Natural killer cell treated with Interleukin-12 subunit alpha and Interleukin-12 subunit beta and Interleukin-15 and Interleukin-18, amount 100 ng/mL, for 72 hours (primary cell): Measurements from ENCODE around the gene CHSY3. TPM values are rescaled to one million over a fixed set of nuclear protein-coding genes. Genes with fewer than 3 reads are reported as not detected.
A peak's percentile ranks its signal among the peaks of the same experiment; 100 is the strongest.

Experiments used
- ATAC-seq, 2 donors: fragments of 150-1000 bp; cut with Tn5 transposase in 1 of 2; sonication (Bioruptor Pico), chemical (Tn5 transposase) in 1 of 2; 2 replicates each; pipeline ENCODE4 v1.10.0; 2021
- DNase-seq: peaks from one replicate; pipeline ENCODE4 v3.0.0; 2022; ENCODE audit warnings: low spot score
- H3K27ac Mint-ChIP-seq, 2 donors: 1 replicate in 1 of 2; 2 replicates in 1 of 2; pipeline ENCODE4 v1.8.0; 2022; ENCODE audit warnings: mixed read lengths in 2 of 2, mild to moderate bottlenecking in 1 of 2, moderate library complexity in 1 of 2
- H3K27me3 Mint-ChIP-seq, 2 donors: 1 replicate in 1 of 2; 2 replicates in 1 of 2; pipeline ENCODE4 v1.8.0; 2022; ENCODE audit warnings: mixed read lengths in 2 of 2
- H3K36me3 Mint-ChIP-seq: one replicate; pipeline ENCODE4 v1.8.0; 2022; ENCODE audit warnings: mixed read lengths
- H3K4me1 Mint-ChIP-seq, 2 donors: 1 replicate in 1 of 2; 2 replicates in 1 of 2; pipeline ENCODE4 v1.8.0; 2022; ENCODE audit warnings: low read depth in 2 of 2, mixed read lengths in 2 of 2, mild to moderate bottlenecking in 1 of 2
- H3K4me3 Mint-ChIP-seq: one replicate; pipeline ENCODE4 v1.8.0; 2022; ENCODE audit warnings: mixed read lengths
- H3K9me3 Mint-ChIP-seq: 2 replicates; pipeline ENCODE4 v1.8.0; 2022; ENCODE audit warnings: mixed read lengths
- total RNA-seq, 2 donors: library from RNA; stranded (reverse); gene quantifications; one replicate each; pipeline ENCODE4 v1.2.3, GENCODE V29; 2022

CHSY3 gene
- total RNA-seq, 2 donors from 2014 or later, result 0.19 to 2.3 TPM

GRCh38 chr5:130138406-130139045 is 234.3 kb downstream of the CHSY3 start:
- Mint-ChIP-seq H3K9me3 (peaks cover 7% of the 10 kb centered on the region), H3K27me3 (peaks cover 0 to 3% of the 10 kb centered on the region in 2 donors), H3K27ac (no peak overlapping the region), H3K4me1 (no peaks in the 10 kb centered on the region), H3K4me3 (no peak overlapping the region), H3K36me3 (no peaks in the 10 kb centered on the region)
- ATAC-seq (no peak), DNase-seq (no peak)

GRCh38 chr5:130141659-130142320 is 237.5 kb downstream of the CHSY3 start:
- DNase-seq (no peak), ATAC-seq (no peak)
- H3K9me3 Mint-ChIP-seq, result peaks cover 9% of the 10 kb centered on the region
- no peak overlapping the region for H3K27ac Mint-ChIP-seq
- no peaks in the 10 kb centered on the region for H3K36me3 Mint-ChIP-seq
- H3K4me1 Mint-ChIP-seq, result no peaks in the 10 kb centered on the region
- no peak overlapping the region for H3K4me3 Mint-ChIP-seq
- H3K27me3 Mint-ChIP-seq, result peaks cover 0 to 3% of the 10 kb centered on the region in 2 donors

GRCh38 chr5:130151239-130151638 is 247.0 kb downstream of the CHSY3 start:
- Mint-ChIP-seq H3K27me3 (no peaks in the 10 kb centered on the region), H3K4me3 (no peak overlapping the region), H3K36me3 (peaks cover 4% of the 10 kb centered on the region), H3K4me1 (no peaks in the 10 kb centered on the region), H3K9me3 (peaks cover under 1% of the 10 kb centered on the region), H3K27ac (no peak overlapping the region)
- DNase-seq (no peak), ATAC-seq (no peak)

- DNase-seq (no peak), ATAC-seq (no peak)
- Mint-ChIP-seq H3K4me1 (no peaks in the 10 kb centered on the region), H3K9me3 (no peaks in the 10 kb centered on the region), H3K4me3 (no peak overlapping the region), H3K36me3 (peaks cover 4% of the 10 kb centered on the region), H3K27me3 (no peaks in the 10 kb centered on the region), H3K27ac (no peak overlapping the region)
These were observed 251.2 kb downstream of the CHSY3 start for GRCh38 chr5:130155345-130156011.

- Mint-ChIP-seq H3K4me1 (no peaks in the 10 kb centered on the region), H3K27me3 (no peaks in the 10 kb centered on the region), H3K36me3 (peaks cover 4% of the 10 kb centered on the region), H3K9me3 (no peaks in the 10 kb centered on the region), H3K27ac (no peak overlapping the region), H3K4me3 (no peak overlapping the region)
- ATAC-seq, result no peak
- DNase-seq, result no peak
These were observed 253.8 kb downstream of the CHSY3 start for GRCh38 chr5:130158036-130158435.

GRCh38 chr5:130159968-130160367 is 255.7 kb downstream of the CHSY3 start:
- H3K4me1 Mint-ChIP-seq, result no peaks in the 10 kb centered on the region
- no peak overlapping the region for H3K4me3 Mint-ChIP-seq
- no peaks in the 10 kb centered on the region for H3K9me3 Mint-ChIP-seq
- no peak overlapping the region for H3K27ac Mint-ChIP-seq
- no peak for DNase-seq
- no peaks in the 10 kb centered on the region for H3K36me3 Mint-ChIP-seq
- no peaks in the 10 kb centered on the region for H3K27me3 Mint-ChIP-seq
- ATAC-seq, result no peak

- no peak overlapping the region for H3K27ac Mint-ChIP-seq
- H3K36me3 Mint-ChIP-seq, result no peaks in the 10 kb centered on the region
- H3K4me1 Mint-ChIP-seq, result no peaks in the 10 kb centered on the region
- no peak for DNase-seq
- ATAC-seq, result no peak
- H3K4me3 Mint-ChIP-seq, result no peak overlapping the region
- no peaks in the 10 kb centered on the region for H3K9me3 Mint-ChIP-seq
- H3K27me3 Mint-ChIP-seq, result no peaks in the 10 kb centered on the region
These were observed 260.7 kb downstream of the CHSY3 start for GRCh38 chr5:130164966-130165365.

- no peak overlapping the region for H3K4me3 Mint-ChIP-seq
- H3K27ac Mint-ChIP-seq, result no peak overlapping the region
- DNase-seq (no peak), ATAC-seq (no peak)
- H3K4me1 Mint-ChIP-seq, result peaks cover 5% of the 10 kb centered on the region in 2 donors
- no peaks in the 10 kb centered on the region for H3K36me3 Mint-ChIP-seq
- no peaks in the 10 kb centered on the region for H3K9me3 Mint-ChIP-seq
- no peaks in the 10 kb centered on the region for H3K27me3 Mint-ChIP-seq
These were observed 262.7 kb downstream of the CHSY3 start for GRCh38 chr5:130166839-130167490.

GRCh38 chr5:130168211-130168610 is 263.9 kb downstream of the CHSY3 start:
- no peaks in the 10 kb centered on the region for H3K36me3 Mint-ChIP-seq
- H3K27me3 Mint-ChIP-seq, result no peaks in the 10 kb centered on the region
- no peak overlapping the region for H3K27ac Mint-ChIP-seq
- H3K4me1 Mint-ChIP-seq, result peaks cover 7% of the 10 kb centered on the region in 2 donors
- DNase-seq (no peak), ATAC-seq (no peak)
- H3K4me3 Mint-ChIP-seq, result no peak overlapping the region
- H3K9me3 Mint-ChIP-seq, result no peaks in the 10 kb centered on the region

- H3K9me3 Mint-ChIP-seq, result no peaks in the 10 kb centered on the region
- DNase-seq (no peak), ATAC-seq (peak in 1 of 2 donors; percentile 48)
- H3K36me3 Mint-ChIP-seq, result no peaks in the 10 kb centered on the region
- H3K27ac Mint-ChIP-seq, result no peak overlapping the region
- no peaks in the 10 kb centered on the region for H3K27me3 Mint-ChIP-seq
- H3K4me3 Mint-ChIP-seq, result peak overlapping the region; percentile 34
- H3K4me1 Mint-ChIP-seq, result peaks cover 7% of the 10 kb centered on the region in 2 donors
These were observed 267.4 kb downstream of the CHSY3 start for GRCh38 chr5:130171699-130172098.

GRCh38 chr5:130183115-130183514 is 278.9 kb downstream of the CHSY3 start:
- H3K4me3 Mint-ChIP-seq, result no peak overlapping the region
- ATAC-seq (no peak), DNase-seq (no peak)
- peaks cover 0 to 5% of the 10 kb centered on the region in 2 donors for H3K27me3 Mint-ChIP-seq
- H3K9me3 Mint-ChIP-seq, result peaks cover 6% of the 10 kb centered on the region
- no peaks in the 10 kb centered on the region for H3K4me1 Mint-ChIP-seq
- H3K27ac Mint-ChIP-seq, result no peak overlapping the region
- H3K36me3 Mint-ChIP-seq, result no peaks in the 10 kb centered on the region

GRCh38 chr5:130189961-130190360 is 285.7 kb downstream of the CHSY3 start:
- no peak for DNase-seq
- no peaks in the 10 kb centered on the region for H3K4me1 Mint-ChIP-seq
- peaks cover 0 to 3% of the 10 kb centered on the region in 2 donors for H3K27me3 Mint-ChIP-seq
- no peak for ATAC-seq
- peaks cover 3% of the 10 kb centered on the region for H3K9me3 Mint-ChIP-seq
- no peaks in the 10 kb centered on the region for H3K36me3 Mint-ChIP-seq
- no peak overlapping the region for H3K4me3 Mint-ChIP-seq
- no peak overlapping the region for H3K27ac Mint-ChIP-seq

- H3K27me3 Mint-ChIP-seq, result peaks cover 0 to 5% of the 10 kb centered on the region in 2 donors
- no peak overlapping the region for H3K4me3 Mint-ChIP-seq
- no peak overlapping the region for H3K27ac Mint-ChIP-seq
- ATAC-seq (no peak), DNase-seq (no peak)
- H3K4me1 Mint-ChIP-seq, result no peaks in the 10 kb centered on the region
- H3K36me3 Mint-ChIP-seq, result peaks cover 7% of the 10 kb centered on the region
- peaks cover 16% of the 10 kb centered on the region for H3K9me3 Mint-ChIP-seq
These were observed 294.7 kb downstream of the CHSY3 start for GRCh38 chr5:130198927-130199326.

- Mint-ChIP-seq H3K4me3 (no peak overlapping the region), H3K4me1 (no peaks in the 10 kb centered on the region), H3K9me3 (peaks cover 13% of the 10 kb centered on the region), H3K27ac (no peak overlapping the region), H3K27me3 (no peaks in the 10 kb centered on the region), H3K36me3 (peaks cover 4% of the 10 kb centered on the region)
- ATAC-seq, result no peak
- no peak for DNase-seq
These were observed 302.4 kb downstream of the CHSY3 start for GRCh38 chr5:130206686-130207085.
